ENCODE results near the gene MDC1. TPM values are rescaled to one million over a fixed set of nuclear protein-coding genes. Genes with fewer than 3 reads are reported as not detected.

The MDC1 gene
- total and polyA plus RNA-seq, 2 of the 13 experiments (the other 11 are each of a cell fraction or from before 2014, with no cell fraction given): 8.4 to 14.0 TPM

DNA sequence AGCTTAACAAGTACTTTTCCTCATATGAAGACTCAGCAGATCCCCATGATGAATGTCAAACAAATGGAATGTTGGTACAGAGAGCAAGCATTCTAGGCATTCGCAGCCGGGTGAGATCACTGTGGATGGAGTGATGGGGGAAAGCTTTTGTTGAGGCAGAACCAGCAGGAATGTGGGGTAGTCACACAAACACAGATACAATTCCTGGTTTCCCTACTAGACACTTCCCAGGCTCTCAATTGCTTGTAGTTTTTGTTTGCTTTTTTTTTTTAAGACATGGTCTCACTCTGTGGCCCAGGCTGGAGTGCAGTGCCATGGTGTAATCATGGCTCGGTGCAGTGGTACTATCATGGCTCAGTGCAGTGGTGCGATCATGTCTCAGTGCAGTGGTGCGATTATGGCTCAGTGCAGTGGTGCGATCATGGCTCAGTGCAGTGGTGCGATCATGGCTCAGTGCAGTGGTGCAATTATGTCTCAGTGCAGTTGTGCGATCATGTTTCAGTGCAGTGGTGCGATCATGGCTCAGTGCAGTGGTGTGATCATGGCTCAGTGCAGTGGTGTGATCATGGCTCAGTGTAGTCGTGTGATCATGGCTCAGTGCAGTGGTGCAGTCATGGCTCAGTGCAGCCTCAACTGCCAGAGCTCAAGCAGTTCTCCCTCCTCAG is 42.6 kb upstream of the MDC1 start (continued):
- TF ChIP-seq ZNF331 (CRISPR knock-in tag; IDR thresholded peaks at IDR 0.05) (no peak), ZNF337 (CRISPR knock-in tag; IDR thresholded peaks at IDR 0.05; ENCODE audit: borderline replicate concordance, low read depth) (no peak), SYNCRIP (IDR thresholded peaks at IDR 0.05; ENCODE audit: insufficient read depth, low read depth, low read length) (no peak), ZBTB3 (CRISPR knock-in tag; IDR thresholded peaks at IDR 0.05; ENCODE audit: borderline replicate concordance, low read depth) (0 out of 2 replicates have a peak, but pooled peaks have one; percentile 60), ZSCAN31 (CRISPR knock-in tag; IDR thresholded peaks at IDR 0.05; ENCODE audit: low read depth) (peak; percentile 100), PHF5A (CRISPR knock-in tag; IDR thresholded peaks at IDR 0.05; ENCODE audit: low read depth, unreplicated experiment) (no peak), ZNF607 (CRISPR knock-in tag; IDR thresholded peaks at IDR 0.05; ENCODE audit: borderline replicate concordance) (no peak; the same call in 1 of the 2 replicates), FOXP1 (IDR thresholded peaks at IDR 0.05) (no peak), FOXP1 (CRISPR knock-in tag; IDR thresholded peaks at IDR 0.05) (0 out of 2 replicates have a peak, but pooled peaks have one; percentile 37), CBX2 (IDR thresholded peaks at IDR 0.05; ENCODE audit: low read depth, low read length) (no peak), CBX2 (CRISPR knock-in tag; IDR thresholded peaks at IDR 0.05; ENCODE audit: low read depth) (no peak), TCF12 (IDR thresholded peaks at IDR 0.05) (no peak), TCF12 (CRISPR knock-in tag; IDR thresholded peaks at IDR 0.05) (no peak)
- TF ChIP-seq, protein P1, sequence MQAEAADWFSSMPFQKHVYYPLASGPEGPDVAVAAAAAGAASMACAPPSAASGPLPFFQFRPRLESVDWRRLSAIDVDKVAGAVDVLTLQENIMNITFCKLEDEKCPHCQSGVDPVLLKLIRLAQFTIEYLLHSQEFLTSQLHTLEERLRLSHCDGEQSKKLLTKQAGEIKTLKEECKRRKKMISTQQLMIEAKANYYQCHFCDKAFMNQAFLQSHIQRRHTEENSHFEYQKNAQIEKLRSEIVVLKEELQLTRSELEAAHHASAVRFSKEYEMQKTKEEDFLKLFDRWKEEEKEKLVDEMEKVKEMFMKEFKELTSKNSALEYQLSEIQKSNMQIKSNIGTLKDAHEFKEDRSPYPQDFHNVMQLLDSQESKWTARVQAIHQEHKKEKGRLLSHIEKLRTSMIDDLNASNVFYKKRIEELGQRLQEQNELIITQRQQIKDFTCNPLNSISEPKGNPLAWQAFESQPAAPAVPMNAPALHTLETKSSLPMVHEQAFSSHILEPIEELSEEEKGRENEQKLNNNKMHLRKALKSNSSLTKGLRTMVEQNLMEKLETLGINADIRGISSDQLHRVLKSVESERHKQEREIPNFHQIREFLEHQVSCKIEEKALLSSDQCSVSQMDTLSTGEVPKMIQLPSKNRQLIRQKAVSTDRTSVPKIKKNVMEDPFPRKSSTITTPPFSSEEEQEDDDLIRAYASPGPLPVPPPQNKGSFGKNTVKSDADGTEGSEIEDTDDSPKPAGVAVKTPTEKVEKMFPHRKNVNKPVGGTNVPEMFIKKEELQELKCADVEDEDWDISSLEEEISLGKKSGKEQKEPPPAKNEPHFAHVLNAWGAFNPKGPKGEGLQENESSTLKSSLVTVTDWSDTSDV (CRISPR knock-in tag; IDR thresholded peaks at IDR 0.05): no peak
- TF ChIP-seq, protein P2, sequence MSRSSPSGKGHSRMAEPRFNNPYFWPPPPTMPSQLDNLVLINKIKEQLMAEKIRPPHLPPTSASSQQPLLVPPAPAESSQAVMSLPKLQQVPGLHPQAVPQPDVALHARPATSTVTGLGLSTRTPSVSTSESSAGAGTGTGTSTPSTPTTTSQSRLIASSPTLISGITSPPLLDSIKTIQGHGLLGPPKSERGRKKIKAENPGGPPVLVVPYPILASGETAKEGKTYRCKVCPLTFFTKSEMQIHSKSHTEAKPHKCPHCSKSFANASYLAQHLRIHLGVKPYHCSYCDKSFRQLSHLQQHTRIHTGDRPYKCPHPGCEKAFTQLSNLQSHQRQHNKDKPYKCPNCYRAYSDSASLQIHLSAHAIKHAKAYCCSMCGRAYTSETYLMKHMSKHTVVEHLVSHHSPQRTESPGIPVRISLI (CRISPR knock-in tag; IDR thresholded peaks at IDR 0.05; ENCODE audit: borderline replicate concordance): peak; percentile 83; the same call in 1 of the 2 replicates
- TF ChIP-seq, protein P3, sequence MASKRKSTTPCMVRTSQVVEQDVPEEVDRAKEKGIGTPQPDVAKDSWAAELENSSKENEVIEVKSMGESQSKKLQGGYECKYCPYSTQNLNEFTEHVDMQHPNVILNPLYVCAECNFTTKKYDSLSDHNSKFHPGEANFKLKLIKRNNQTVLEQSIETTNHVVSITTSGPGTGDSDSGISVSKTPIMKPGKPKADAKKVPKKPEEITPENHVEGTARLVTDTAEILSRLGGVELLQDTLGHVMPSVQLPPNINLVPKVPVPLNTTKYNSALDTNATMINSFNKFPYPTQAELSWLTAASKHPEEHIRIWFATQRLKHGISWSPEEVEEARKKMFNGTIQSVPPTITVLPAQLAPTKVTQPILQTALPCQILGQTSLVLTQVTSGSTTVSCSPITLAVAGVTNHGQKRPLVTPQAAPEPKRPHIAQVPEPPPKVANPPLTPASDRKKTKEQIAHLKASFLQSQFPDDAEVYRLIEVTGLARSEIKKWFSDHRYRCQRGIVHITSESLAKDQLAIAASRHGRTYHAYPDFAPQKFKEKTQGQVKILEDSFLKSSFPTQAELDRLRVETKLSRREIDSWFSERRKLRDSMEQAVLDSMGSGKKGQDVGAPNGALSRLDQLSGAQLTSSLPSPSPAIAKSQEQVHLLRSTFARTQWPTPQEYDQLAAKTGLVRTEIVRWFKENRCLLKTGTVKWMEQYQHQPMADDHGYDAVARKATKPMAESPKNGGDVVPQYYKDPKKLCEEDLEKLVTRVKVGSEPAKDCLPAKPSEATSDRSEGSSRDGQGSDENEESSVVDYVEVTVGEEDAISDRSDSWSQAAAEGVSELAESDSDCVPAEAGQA (IDR thresholded peaks at IDR 0.05; ENCODE audit: low read depth): no peak
- TF ChIP-seq, protein P3 (CRISPR knock-in tag; IDR thresholded peaks at IDR 0.05; ENCODE audit: borderline replicate concordance): no peak
- TF ChIP-seq, protein P4, sequence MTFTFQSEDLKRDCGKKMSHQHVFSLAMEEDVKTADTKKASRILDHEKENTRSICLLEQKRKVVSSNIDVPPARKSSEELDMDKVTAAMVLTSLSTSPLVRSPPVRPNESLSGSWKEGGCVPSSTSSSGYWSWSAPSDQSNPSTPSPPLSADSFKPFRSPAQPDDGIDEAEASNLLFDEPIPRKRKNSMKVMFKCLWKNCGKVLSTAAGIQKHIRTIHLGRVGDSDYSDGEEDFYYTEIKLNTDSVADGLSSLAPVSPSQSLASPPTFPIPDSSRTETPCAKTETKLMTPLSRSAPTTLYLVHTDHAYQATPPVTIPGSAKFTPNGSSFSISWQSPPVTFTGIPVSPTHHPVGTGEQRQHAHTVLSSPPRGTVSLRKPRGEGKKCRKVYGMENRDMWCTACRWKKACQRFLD (CRISPR knock-in tag; IDR thresholded peaks at IDR 0.05; ENCODE audit: borderline replicate concordance): no peak; the same call in 1 of the 2 replicates
- TF ChIP-seq, protein P5, sequence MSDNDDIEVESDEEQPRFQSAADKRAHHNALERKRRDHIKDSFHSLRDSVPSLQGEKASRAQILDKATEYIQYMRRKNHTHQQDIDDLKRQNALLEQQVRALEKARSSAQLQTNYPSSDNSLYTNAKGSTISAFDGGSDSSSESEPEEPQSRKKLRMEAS (IDR thresholded peaks at IDR 0.05): peak; percentile 19; the same call in 1 of the 2 replicates

Measured in HepG2 (cell line).